C4-2B (cell line): ENCODE results near the gene FHIT.

Source experiments
- H3K27ac ChIP-seq: fragments of 450-650 bp; 2 replicates; pipeline ENCODE4 v1.5.1; 2017
- ZFX ChIP-seq: fragments of 450-650 bp; IDR thresholded peaks from 2 replicates; pipeline ENCODE4 v1.6.1; 2017
- TF ChIP-seq, protein P1 (sequence below): fragments of 450-650 bp; conservative IDR thresholded peaks from 2 replicates; pipeline ENCODE4 v1.5.1; 2017; ENCODE audit warnings: mild to moderate bottlenecking

Gene FHIT

GRCh38 chr3:61177450-61177849 lies 73.8 kb downstream of the FHIT start:
- no peak overlapping the region for H3K27ac ChIP-seq
- TF ChIP-seq, protein P1, sequence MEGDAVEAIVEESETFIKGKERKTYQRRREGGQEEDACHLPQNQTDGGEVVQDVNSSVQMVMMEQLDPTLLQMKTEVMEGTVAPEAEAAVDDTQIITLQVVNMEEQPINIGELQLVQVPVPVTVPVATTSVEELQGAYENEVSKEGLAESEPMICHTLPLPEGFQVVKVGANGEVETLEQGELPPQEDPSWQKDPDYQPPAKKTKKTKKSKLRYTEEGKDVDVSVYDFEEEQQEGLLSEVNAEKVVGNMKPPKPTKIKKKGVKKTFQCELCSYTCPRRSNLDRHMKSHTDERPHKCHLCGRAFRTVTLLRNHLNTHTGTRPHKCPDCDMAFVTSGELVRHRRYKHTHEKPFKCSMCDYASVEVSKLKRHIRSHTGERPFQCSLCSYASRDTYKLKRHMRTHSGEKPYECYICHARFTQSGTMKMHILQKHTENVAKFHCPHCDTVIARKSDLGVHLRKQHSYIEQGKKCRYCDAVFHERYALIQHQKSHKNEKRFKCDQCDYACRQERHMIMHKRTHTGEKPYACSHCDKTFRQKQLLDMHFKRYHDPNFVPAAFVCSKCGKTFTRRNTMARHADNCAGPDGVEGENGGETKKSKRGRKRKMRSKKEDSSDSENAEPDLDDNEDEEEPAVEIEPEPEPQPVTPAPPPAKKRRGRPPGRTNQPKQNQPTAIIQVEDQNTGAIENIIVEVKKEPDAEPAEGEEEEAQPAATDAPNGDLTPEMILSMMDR = no peak
- no peak for TF ChIP-seq ZFX

DNA sequence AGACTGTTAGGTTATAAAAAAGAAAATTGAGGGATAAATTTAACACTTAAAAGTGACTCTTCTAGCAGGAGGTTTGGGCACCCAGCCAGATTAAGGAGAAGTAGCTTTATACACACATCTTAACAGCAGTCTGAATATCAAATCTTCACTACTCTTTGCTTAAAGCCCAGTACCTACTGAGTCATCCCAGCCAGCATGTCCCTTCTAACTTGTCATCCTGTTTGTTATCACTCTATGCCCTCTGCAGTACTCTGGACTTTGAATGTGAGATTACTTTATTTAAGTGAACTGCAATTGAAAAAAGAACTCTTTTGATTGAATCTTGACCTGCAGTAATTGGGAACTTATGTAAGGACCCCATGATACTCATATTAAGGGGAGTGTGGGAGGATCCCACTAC lies 77.6 kb downstream of the FHIT start:
- H3K27ac ChIP-seq = no peak overlapping the region
- TF ChIP-seq ZFX = no peak

- no peak for TF ChIP-seq ZFX
- TF ChIP-seq, protein P1 = peak; percentile 19
- H3K27ac ChIP-seq = no peak overlapping the region
These were observed 78.6 kb downstream of the FHIT start for GRCh38 chr3:61172684-61173083.

- TF ChIP-seq, protein P1 = no peak
- no peak for TF ChIP-seq ZFX
- no peak overlapping the region for H3K27ac ChIP-seq
These were observed 79.0 kb downstream of the FHIT start for GRCh38 chr3:61172203-61172602.

DNA sequence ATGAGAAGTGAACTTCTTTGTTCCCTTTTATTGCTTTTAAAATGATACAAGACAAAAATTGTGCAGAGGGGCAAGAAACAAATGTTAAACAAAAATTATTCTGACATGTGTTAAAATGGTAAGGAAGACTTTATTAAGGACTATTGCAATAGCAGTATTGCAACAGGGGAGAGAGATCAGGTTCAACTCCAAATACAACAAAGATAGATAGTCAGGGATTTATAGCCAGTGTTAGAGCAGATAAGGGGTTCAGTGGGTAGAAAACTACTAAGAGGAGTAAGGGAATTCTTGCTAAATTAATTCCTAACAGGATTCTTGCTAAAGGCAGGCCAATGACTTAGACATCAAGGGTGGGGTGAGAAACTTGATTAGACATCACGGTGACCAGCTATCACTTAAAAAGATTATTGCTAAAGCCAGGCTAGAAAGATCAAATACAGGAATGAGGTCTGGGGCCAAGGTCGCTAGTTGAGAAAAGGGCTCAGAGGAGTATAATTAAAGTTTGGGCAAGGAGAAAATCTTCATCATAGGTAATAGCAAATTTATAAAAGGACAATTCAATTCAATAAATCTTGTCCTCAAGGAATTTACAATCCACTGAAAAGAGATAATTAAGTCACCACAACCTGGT lies 81.5 kb downstream of the FHIT start:
- H3K27ac ChIP-seq = no peak overlapping the region
- TF ChIP-seq ZFX = no peak
- TF ChIP-seq, protein P1 = no peak

DNA sequence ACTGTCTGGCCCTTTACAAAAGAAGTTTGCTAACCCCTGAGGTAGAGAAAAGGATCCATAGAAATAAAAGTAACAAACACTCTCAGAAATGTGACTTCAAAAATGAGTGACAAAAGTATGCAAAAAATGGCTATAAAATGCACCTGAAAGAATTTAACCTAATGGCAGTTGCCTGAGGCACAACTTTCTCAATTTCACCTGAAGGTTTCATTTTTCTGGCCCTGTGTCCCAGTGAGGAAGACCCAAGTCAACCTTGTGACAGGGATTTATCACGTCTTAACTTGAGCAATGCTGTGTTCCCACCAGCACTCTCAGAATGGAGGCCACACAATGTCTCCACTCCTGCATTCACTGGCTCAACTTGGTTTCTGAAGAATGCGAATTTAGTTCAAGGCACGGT lies 83.0 kb downstream of the FHIT start:
- no peak overlapping the region for H3K27ac ChIP-seq
- no peak for TF ChIP-seq ZFX
- TF ChIP-seq, protein P1 = no peak

DNA sequence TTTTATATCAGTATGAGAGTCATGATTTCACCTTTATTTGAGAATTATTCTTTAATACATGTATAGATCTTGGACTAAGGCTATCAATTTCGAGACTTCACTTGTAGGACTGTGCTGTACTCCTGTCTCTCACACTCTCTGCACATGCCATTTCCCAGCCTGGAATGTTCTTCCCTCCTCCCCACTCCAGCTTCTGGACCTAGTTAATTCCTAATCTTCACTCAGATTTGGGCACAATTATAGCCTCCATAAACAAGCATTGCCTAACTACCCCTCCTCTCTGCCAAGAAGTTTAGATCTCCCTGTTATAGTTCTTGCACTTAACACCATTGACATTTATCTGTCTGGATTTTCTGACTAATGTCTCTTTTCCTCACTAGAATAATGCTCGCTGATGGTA lies 88.3 kb downstream of the FHIT start:
- H3K27ac ChIP-seq = no peak overlapping the region
- TF ChIP-seq ZFX = no peak
- TF ChIP-seq, protein P1 = no peak

DNA sequence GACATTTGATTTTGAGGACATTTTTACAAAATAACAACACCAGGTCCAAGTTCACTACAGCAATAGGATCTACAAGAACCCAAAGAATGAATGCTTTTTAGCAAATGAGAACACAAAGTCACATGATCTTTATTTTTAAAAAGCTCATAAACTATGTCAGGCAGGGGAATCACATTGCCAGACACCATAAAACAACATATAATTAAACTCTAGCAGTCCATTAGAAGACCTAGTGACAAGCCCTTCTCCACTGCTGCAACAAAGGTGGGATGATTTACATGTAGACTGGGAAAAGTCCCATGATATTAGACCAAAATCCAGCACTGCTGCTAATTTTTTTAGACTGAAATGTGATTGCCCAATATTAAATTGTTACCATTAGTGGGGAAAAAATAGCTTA lies 92.6 kb downstream of the FHIT start:
- TF ChIP-seq, protein P1 = no peak
- no peak for TF ChIP-seq ZFX
- no peak overlapping the region for H3K27ac ChIP-seq
